GM20000 (cell line): ENCODE data around the gene PLCB4.

Source experiments
- DNase-seq: peaks from one replicate; pipeline ENCODE4 v3.0.0; 2012; ENCODE audit warnings: low spot score
- CTCF ChIP-seq: IDR thresholded peaks from 2 replicates; pipeline ENCODE4 v1.5.1; 2012; ENCODE audit warnings: mild to moderate bottlenecking, control low read depth; ENCODE audit errors: extremely low read depth, missing control alignments

The PLCB4 gene

GRCh38 chr20:9172851-9173250 is 104.0 kb downstream of the PLCB4 start:
- DNase-seq: no peak
- TF ChIP-seq CTCF: no peak

GRCh38 chr20:9177278-9177677 is 108.4 kb downstream of the PLCB4 start:
- DNase-seq: no peak
- TF ChIP-seq CTCF: no peak

GRCh38 chr20:9179193-9179802 is 110.4 kb downstream of the PLCB4 start:
- no peak for TF ChIP-seq CTCF
- DNase-seq: no peak

- no peak for TF ChIP-seq CTCF
- DNase-seq: no peak
Observed at GRCh38 chr20:9179867-9180266, 111.0 kb downstream of the PLCB4 start.

- DNase-seq: no peak
- TF ChIP-seq CTCF: no peak
Observed at GRCh38 chr20:9180481-9181257, 111.8 kb downstream of the PLCB4 start.

- no peak for DNase-seq
- TF ChIP-seq CTCF: no peak
Observed at GRCh38 chr20:9185511-9185910, 116.6 kb downstream of the PLCB4 start.

GRCh38 chr20:9186396-9186795 is 117.5 kb downstream of the PLCB4 start:
- TF ChIP-seq CTCF: no peak
- DNase-seq: no peak
